ENCODE measurements around the gene LITAFD.
"Not testable (repeated sequence)": the region's sequence is repeated elsewhere in the genome, so short reads cannot be mapped to it uniquely, and the experiment has no call there.

Gene LITAFD

GRCh38 chr16:8882041-8882617, at the start of gene LITAFD:
Gene LITAFD, plus strand, starts transcription at chr16:8882351. Its CDS starts 2,005 bp downstream, at chr16:8884356.
- DNase-seq (ENCODE audit: low spot score), result no peak
- TF ChIP-seq CTCF (IDR thresholded peaks at IDR 0.05; ENCODE audit: extremely low read depth, missing control alignments), result no peak

GRCh38 chr16:8832717-8833105, 49.4 kb upstream of the LITAFD start:
- DNase-seq (ENCODE audit: low spot score), result no peak
- TF ChIP-seq CTCF (IDR thresholded peaks at IDR 0.05; ENCODE audit: extremely low read depth, missing control alignments), result no peak

- not testable (repeated sequence) for DNase-seq (ENCODE audit: low spot score)
These were observed 45.4 kb upstream of the LITAFD start for GRCh38 chr16:8836797-8837196.

- DNase-seq (ENCODE audit: low spot score), result not testable (repeated sequence)
These were observed 44.6 kb upstream of the LITAFD start for GRCh38 chr16:8837594-8837993.

GRCh38 chr16:8842016-8842415, 40.1 kb upstream of the LITAFD start:
- not testable (repeated sequence) for DNase-seq (ENCODE audit: low spot score)

- not testable (repeated sequence) for DNase-seq (ENCODE audit: low spot score)
These were observed 38.9 kb upstream of the LITAFD start for GRCh38 chr16:8843296-8843695.

- DNase-seq (ENCODE audit: low spot score), result no peak
- no peak for TF ChIP-seq CTCF (IDR thresholded peaks at IDR 0.05; ENCODE audit: extremely low read depth, missing control alignments)
These were observed 36.4 kb upstream of the LITAFD start for GRCh38 chr16:8845699-8846298.

GRCh38 chr16:8846401-8846932, 35.7 kb upstream of the LITAFD start:
- no peak for TF ChIP-seq CTCF (IDR thresholded peaks at IDR 0.05; ENCODE audit: extremely low read depth, missing control alignments)
- no peak for DNase-seq (ENCODE audit: low spot score)

- no peak for TF ChIP-seq CTCF (IDR thresholded peaks at IDR 0.05; ENCODE audit: extremely low read depth, missing control alignments)
- no peak for DNase-seq (ENCODE audit: low spot score)
These were observed 35.0 kb upstream of the LITAFD start for GRCh38 chr16:8847145-8847544.

Measured in GM20000 (cell line).